ENCODE data around the gene SBF1. TPM values are rescaled to one million over a fixed set of nuclear protein-coding genes. Genes with fewer than 3 reads are reported as not detected.

Gene SBF1
- total RNA-seq, 1 donor from 2014 or later = 35.3 TPM

DNA sequence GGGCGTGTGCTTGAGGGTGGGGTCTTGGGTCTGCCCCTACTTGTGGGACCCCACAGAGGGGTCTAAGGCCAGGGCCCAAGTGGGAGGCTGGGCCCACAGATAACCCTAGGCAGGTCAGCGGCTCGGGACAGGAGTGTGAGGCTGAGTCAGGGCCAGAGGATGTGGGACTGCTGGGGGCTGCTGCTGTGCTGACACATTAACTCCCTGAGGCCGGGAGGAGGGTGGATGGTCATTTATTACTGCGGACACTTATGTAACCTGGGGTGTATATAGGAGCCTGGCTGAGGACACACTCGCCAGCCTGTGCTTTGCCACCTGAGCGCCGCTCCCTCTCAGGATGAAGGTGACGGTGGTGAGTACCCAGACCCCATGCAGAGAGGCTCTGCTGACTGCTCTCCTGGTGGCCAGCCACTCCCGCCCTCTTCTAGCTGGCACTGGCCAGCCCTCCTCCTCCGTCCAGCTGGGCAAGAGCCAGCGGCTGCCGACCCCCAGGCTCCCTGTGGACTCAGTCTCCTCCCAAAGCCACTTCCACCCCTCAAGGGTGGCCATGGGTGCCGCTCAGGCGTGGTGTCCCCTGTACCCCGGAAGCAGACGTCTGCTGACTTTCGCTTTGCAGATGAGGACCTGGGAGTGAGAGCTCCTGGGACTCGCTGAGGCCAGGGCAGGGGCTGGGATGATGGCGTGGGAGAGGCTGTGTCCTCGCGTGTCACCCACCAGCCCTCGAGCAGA lies 11.9 kb upstream of the SBF1 start, which contains the start of gene MIOX:
MIOX (plus strand) TSS at position 299 of the 729 bp plus-strand sequence; CDS start at position 338, 39 bp downstream.
- no peak for DNase-seq (ENCODE audit: low read depth in 2 of 2)

GRCh38 chr22:50485221-50486131 lies 10.6 kb upstream of the SBF1 start:
- DNase-seq (ENCODE audit: low read depth in 2 of 2) = no peak

GRCh38 chr22:50483977-50484853 lies 9.4 kb upstream of the SBF1 start:
- no peak for DNase-seq (ENCODE audit: low read depth in 2 of 2)

DNA sequence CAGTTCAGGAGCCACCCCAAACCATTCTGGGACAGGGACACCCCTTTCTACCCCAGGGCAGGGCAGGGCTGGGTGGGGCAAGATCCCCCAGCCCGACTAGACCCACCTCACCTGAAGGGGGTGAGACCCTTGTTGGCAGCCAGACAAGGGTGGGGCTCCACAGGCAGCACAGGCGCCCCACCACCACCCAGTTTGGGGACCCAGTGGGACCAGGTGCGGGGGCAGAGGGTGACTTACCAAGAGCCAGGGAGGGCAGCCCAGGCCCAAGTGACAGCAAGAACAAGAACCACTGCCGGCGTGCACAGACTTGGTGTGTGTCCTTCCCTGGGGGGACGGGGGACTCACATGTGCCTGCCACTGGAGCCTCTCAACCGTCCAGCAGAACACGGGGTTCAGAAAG lies 8.7 kb upstream of the SBF1 start:
- DNase-seq (ENCODE audit: low read depth in 2 of 2) = no peak

GRCh38 chr22:50483106-50483505 lies 8.3 kb upstream of the SBF1 start:
- DNase-seq (ENCODE audit: low read depth in 2 of 2) = no peak

DNA sequence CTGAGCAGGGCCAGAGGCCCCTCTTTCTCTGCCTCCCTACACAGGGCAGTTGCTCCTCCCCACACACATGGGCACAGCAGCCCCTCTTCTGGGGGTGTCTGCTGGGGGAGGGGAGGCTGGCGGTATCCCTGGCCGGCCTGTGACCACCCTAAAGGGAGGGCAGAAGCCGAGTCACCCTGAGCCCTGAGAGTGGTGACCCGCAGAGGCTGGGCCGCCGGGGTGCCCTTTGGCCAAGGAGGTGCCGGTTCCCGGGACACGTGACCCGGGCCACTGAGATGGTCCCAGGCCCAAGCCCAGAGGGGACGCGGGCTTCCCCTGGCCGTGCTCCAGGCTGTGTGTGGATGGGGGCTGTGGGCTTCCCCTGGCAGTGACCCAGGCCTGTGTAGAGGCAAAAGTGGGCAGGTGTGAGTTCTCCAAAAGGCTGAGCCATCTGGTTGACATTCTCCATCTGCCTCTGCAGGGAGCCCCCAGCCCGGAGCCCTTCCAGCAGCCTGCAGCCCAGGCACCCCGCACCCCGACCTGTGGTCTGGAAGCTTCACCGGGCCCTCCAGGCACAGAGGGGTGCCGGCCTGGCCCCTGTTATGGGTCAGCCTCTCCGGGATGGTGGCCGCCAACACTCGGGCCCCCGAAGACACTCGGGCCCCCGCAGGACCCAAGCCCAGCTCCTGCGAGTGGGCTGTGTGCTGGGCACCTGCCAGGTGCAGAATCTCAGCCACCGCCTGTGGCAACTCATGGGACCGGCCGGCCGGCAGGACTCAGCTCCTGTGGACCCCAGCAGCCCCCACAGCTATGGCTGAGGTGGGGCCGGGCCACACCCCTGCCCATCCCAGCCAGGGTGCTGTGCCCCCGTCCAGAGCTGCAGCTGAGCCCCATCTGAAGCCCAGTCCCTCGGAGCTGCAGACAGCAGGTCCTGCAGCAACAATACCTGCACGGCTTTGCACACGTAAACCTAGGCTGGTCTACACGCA lies 7.6 kb upstream of the SBF1 start:
- peak in 1 of 2 donors; percentile 23 for DNase-seq (ENCODE audit: low read depth in 2 of 2)

DNA sequence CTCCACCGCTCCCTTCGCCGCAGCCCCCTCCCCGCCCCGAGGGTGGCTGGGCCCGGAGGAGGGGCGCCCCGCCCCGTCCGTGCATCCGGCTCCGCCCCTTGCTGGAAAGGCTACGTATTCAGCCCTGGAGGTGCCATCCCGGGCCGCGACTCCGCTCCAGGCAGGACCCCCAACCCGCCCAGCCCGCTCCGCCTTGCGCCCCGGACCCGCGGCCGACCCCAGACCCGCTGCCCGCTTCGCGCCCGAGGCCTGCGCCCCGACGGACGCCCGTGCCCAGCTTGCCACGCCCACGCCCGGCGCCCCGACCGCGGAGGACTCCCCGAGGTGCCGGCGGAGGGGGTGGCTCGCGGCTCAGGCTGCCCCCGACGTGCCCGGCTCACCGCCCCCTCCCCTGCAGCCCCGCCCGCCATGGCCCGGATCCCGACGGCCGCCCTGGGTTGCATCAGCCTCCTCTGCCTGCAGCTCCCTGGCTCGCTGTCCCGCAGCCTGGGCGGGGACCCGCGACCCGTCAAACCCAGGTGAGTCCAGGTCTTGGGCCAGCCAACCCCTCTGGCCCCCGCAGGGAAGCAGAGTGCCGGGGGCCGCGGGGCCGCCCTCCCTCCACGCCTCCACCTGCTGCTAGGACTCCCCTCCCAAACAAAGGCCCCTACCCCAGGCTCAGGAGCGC lies 6.7 kb upstream of the SBF1 start, which contains the start of gene ADM2:
ADM2 (plus strand) TSS at position 104 of the 667 bp plus-strand sequence; CDS start at position 409, 305 bp downstream.
- peak in 1 of 2 donors; percentile 31 for DNase-seq (ENCODE audit: low read depth in 2 of 2)

GRCh38 chr22:50481045-50481439 lies 6.2 kb upstream of the SBF1 start:
- DNase-seq (ENCODE audit: low read depth in 2 of 2) = no peak

DNA sequence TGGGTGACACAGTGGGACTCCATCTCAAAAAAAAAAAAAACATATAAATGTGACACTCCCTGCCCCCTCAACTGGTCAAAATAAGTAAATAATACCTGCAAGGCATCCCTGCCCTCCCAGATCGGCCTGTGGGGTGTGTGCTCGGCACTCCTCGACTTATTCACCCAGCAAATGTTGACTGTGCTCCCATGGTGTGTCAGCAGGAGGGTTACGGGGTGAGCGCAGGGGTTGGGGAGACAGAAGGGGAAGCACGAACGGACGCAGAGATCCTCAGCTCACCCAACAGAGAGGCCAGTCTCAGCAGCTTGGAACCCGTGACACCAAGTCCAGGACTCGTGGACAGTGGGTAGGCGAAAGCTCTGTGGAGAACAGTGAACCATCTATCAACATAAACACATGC lies 4.9 kb upstream of the SBF1 start:
- DNase-seq (ENCODE audit: low read depth in 2 of 2) = no peak

- no peak for DNase-seq (ENCODE audit: low read depth in 2 of 2)
Observed at GRCh38 chr22:50477923-50478322, 3.1 kb upstream of the SBF1 start.

DNA sequence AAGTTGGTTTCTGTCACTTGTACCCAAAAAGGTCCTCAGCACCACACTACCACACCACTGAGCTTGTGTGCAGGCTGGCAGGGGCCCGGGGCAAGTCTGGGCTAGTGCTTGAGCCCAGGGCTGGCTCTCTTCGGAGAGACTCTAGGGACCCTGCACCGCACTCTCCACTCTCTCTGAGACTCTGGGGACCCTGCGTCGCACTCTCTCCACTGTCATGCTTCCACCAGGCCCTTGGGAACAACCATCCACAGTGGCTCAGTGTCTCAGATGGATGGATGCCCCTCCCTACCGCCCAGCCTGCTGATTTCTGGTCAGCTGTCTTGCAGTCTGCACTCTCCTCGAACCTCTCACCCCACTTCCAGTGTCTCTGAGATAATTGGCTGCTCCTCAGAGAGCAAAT lies 2.0 kb upstream of the SBF1 start:
- no peak for DNase-seq (ENCODE audit: low read depth in 2 of 2)

DNA sequence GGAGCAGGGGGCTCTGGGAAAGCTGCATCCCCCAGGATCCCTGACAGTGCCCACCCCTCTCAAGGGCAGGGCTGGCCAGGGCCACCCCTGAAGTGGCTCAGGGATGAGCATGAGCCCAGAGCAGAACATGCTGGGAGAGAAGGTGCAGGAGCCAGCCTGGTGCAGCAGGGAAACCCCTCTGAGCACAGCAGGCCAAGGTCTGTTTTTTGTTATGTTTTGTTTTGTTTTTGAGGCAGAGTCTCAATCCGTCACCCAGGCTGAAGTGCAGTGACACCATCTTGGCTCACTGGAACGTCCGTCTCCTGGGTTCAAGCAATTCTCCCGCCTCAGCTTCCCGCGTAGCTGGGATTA lies 792 bp upstream of the SBF1 start:
- no peak for DNase-seq (ENCODE audit: low read depth in 2 of 2)

DNA sequence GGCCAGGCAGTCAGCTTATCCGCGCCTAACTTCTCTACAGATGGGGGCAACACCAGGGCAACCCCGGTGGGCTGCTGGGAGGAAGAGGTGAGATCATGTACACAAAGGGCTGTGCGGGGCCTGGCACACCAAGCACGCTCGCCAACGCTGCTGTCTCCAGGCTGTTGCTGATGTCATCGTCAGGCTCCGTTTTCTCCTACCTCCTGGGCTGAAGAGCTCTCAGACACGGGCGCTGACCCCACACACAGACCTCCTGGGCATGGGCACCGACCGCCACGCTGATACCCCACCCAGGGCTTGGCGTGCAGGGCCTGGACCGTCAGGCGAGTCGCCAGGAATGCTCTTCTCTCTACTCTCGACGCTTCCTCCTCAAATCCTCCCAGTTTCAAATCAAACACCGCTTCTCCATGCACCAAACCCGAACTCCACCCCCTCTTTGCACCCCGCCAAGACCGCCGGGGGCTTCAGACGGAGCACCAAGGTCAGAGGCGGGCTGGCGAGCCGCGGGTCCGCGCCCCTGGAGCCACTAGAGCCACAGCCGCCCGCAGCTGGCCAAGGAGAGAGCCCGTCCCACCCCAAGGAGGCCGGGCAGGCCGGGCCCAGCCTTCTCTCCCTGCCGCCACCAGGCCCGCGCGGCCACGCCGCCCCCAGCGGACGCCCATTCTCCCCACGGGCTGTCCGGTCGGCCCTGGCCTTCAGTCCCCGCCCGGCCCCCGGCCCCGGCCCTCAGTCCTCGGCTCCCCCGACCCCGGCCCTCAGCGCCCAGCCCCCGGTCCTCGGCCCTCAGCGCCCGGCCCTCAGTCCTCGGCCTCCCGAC lies 772 bp downstream of the SBF1 start:
- DNase-seq (ENCODE audit: low read depth in 2 of 2) = peak; percentile 45 to 66

GRCh38 chr22:50473088-50473487 lies 1.7 kb downstream of the SBF1 start:
- DNase-seq (ENCODE audit: low read depth in 2 of 2) = peak; percentile 20 to 24

- DNase-seq (ENCODE audit: low read depth in 2 of 2) = no peak
Observed at GRCh38 chr22:50471962-50472361, 2.9 kb downstream of the SBF1 start.

GRCh38 chr22:50471197-50471847 lies 3.5 kb downstream of the SBF1 start:
- no peak for DNase-seq (ENCODE audit: low read depth in 2 of 2)

DNA sequence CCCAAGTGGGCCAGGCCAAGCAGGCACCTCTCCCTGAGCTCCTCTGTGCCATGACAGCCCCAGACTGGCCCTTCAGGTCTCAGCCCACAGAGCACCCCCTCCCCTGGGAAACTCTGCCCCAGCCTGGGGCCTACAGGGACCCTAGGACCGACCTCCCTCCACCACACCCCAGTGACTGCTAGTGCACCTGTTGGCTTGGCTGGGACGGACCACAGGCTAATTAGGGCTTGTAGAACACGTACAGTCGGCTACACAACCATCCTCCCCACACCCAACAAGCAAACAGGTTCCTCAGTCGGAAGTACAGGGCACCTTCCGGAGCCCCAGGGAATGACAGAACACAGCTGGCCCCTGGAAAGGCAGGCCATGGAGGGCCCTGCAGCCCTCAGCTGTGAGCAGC lies 4.3 kb downstream of the SBF1 start:
- no peak for DNase-seq (ENCODE audit: low read depth in 2 of 2)
